Brain microvascular endothelial cell (primary cell): ENCODE measurements around the gene POU2F2.

Experiments used
- DNase-seq: peaks from one replicate; pipeline ENCODE4 v3.0.0-alpha.2; 2020
- H3K27ac ChIP-seq: fragments of 250-450 bp; sonication (Bioruptor Pico); 2 replicates; pipeline ENCODE4 v1.5.1; 2020; ENCODE audit warnings: mild to moderate bottlenecking, moderate library complexity
- H3K27me3 ChIP-seq: fragments of 250-450 bp; sonication (Bioruptor Pico); replicated peaks from 2 replicates; pipeline ENCODE4 v1.5.1; 2020; ENCODE audit warnings: mild to moderate bottlenecking
- H3K36me3 ChIP-seq: fragments of 250-450 bp; sonication (Bioruptor Pico); replicated peaks from 2 replicates; pipeline ENCODE4 v1.5.1; 2020; ENCODE audit warnings: mild to moderate bottlenecking
- H3K4me3 ChIP-seq: 2 replicates; pipeline ENCODE4 v1.5.1; 2011; ENCODE audit warnings: low read depth, mild to moderate bottlenecking, control low read depth, low read length, moderate library complexity
- in situ Hi-C: cut with HindIII; loops from 2 replicates; pipeline ENCODE4 v1.10.0; 2017; ENCODE audit warnings: low sequenced_read_pairs, low pct_ligation_motif_present
- TF ChIP-seq, protein P1 (sequence below): IDR thresholded peaks from 2 replicates; pipeline ENCODE4 v1.5.1; 2011; ENCODE audit warnings: low read depth, mild to moderate bottlenecking, moderate library complexity, low read length, control low read depth, inconsistent platforms; ENCODE audit errors: missing control alignments

Gene POU2F2

DNA sequence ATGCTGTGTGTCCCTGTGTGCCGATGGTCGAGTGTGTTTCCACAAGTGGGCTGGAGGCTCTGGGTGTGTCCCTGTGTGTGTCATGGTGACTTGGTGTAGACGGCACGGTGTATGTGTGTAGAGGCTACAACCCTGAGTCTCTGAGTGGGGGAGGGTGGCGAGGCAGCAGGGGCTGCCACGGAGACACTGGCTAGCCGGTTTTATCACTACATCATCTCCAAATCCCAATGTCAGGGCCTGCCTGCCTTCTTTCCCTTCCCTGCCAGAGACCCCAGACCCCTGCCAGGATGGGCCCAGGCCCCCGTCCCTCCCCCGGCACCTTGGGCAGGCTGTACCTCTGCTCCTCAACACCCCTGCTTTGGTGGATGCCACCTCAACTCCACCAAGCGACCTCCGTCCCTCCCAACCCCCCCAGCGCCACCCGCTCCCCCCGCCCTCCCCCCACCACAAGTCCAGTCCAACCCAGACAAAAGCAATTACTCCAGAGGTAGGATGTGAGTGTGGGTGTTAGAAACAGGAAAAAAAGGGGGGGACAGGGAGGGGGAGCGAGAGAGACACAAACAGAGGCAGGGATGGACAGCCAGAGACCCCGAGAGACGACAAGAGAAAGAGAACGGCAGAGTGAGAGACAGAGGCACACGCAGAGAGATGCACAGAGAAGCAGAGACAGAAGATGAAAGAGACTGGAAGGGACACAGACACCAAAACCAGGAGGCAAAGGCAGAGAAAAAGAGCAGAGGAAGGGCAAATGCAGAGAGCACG is 21.6 kb upstream of the POU2F2 start:
- peaks cover 44% of the 10 kb centered on the region for H3K27me3 ChIP-seq
- in situ Hi-C loops = no loop called here
- TF ChIP-seq, protein P1, sequence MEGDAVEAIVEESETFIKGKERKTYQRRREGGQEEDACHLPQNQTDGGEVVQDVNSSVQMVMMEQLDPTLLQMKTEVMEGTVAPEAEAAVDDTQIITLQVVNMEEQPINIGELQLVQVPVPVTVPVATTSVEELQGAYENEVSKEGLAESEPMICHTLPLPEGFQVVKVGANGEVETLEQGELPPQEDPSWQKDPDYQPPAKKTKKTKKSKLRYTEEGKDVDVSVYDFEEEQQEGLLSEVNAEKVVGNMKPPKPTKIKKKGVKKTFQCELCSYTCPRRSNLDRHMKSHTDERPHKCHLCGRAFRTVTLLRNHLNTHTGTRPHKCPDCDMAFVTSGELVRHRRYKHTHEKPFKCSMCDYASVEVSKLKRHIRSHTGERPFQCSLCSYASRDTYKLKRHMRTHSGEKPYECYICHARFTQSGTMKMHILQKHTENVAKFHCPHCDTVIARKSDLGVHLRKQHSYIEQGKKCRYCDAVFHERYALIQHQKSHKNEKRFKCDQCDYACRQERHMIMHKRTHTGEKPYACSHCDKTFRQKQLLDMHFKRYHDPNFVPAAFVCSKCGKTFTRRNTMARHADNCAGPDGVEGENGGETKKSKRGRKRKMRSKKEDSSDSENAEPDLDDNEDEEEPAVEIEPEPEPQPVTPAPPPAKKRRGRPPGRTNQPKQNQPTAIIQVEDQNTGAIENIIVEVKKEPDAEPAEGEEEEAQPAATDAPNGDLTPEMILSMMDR = no peak
- no peak for DNase-seq
- H3K4me3 ChIP-seq = no peak overlapping the region
- H3K36me3 ChIP-seq = no peaks in the 10 kb centered on the region
- H3K27ac ChIP-seq = no peak overlapping the region

- Histone ChIP-seq H3K27ac (no peak overlapping the region), H3K27me3 (peaks cover 41% of the 10 kb centered on the region), H3K36me3 (no peaks in the 10 kb centered on the region), H3K4me3 (no peak overlapping the region)
- TF ChIP-seq, protein P1 = no peak
- in situ Hi-C loops = no loop called here
- no peak for DNase-seq
Observed at GRCh38 chr19:42152910-42153671, 20.8 kb upstream of the POU2F2 start.

GRCh38 chr19:42151782-42152684 is 19.8 kb upstream of the POU2F2 start:
- in situ Hi-C loops = no loop called here
- no peak overlapping the region for H3K27ac ChIP-seq
- no peak overlapping the region for H3K4me3 ChIP-seq
- peaks cover 43% of the 10 kb centered on the region for H3K27me3 ChIP-seq
- no peak for DNase-seq
- no peaks in the 10 kb centered on the region for H3K36me3 ChIP-seq
- TF ChIP-seq, protein P1 = no peak

- no peak overlapping the region for H3K4me3 ChIP-seq
- no peaks in the 10 kb centered on the region for H3K36me3 ChIP-seq
- H3K27me3 ChIP-seq = peaks cover 43% of the 10 kb centered on the region
- no peak overlapping the region for H3K27ac ChIP-seq
- no peak for DNase-seq
- TF ChIP-seq, protein P1 = no peak
- in situ Hi-C loops = no loop called here
Observed at GRCh38 chr19:42150911-42151361, 18.7 kb upstream of the POU2F2 start.

- no peak overlapping the region for H3K27ac ChIP-seq
- no peak overlapping the region for H3K4me3 ChIP-seq
- no peak for DNase-seq
- no peaks in the 10 kb centered on the region for H3K36me3 ChIP-seq
- TF ChIP-seq, protein P1 = no peak
- peaks cover 41% of the 10 kb centered on the region for H3K27me3 ChIP-seq
- in situ Hi-C loops = no loop called here
Observed at GRCh38 chr19:42150364-42150763, 18.1 kb upstream of the POU2F2 start.
